ENCODE data around the gene PROP1.

DNA sequence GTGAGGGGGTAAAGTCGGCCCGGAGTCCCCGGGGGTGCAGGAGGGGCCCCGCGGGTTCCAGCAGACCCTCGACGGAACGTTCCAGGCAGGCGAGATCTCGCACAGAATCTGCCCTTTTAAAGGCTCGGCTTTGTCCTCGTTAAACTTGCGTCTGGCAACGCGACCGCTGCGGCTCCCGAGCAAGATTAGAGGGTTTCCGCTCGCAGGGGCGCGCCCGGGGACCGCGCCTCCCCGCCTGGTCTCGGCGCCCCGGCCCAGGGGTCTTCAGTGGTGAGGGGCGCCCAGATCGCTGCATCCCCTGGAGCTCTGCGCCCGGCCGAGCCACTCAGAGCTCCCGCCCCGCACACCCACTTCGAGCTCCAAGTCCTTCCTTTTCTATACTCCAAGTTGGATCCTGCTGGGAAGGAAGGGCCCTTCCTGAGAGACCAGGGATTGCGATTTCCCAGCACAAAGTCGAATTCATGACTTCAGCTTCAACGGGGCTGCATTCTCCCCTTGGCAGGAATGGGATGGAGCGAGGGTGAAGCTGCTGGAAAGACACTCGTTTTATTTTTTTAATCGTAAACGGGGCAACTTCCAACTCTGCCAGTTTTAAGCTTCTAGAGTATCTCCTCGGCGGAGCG lies 11.3 kb downstream of the PROP1 start:
- TF ChIP-seq EZH2 (IDR thresholded peaks at IDR 0.05; ENCODE audit: borderline replicate concordance, low read depth, low read length, severe bottlenecking): no peak
- TF ChIP-seq, protein P1, sequence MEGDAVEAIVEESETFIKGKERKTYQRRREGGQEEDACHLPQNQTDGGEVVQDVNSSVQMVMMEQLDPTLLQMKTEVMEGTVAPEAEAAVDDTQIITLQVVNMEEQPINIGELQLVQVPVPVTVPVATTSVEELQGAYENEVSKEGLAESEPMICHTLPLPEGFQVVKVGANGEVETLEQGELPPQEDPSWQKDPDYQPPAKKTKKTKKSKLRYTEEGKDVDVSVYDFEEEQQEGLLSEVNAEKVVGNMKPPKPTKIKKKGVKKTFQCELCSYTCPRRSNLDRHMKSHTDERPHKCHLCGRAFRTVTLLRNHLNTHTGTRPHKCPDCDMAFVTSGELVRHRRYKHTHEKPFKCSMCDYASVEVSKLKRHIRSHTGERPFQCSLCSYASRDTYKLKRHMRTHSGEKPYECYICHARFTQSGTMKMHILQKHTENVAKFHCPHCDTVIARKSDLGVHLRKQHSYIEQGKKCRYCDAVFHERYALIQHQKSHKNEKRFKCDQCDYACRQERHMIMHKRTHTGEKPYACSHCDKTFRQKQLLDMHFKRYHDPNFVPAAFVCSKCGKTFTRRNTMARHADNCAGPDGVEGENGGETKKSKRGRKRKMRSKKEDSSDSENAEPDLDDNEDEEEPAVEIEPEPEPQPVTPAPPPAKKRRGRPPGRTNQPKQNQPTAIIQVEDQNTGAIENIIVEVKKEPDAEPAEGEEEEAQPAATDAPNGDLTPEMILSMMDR (IDR thresholded peaks at IDR 0.05; ENCODE audit: borderline replicate concordance, extremely low read depth, low read length, poor library complexity, severe bottlenecking): no peak

All from DND-41 (cell line).